ENCODE measurements around the gene KRI1.
"Not testable (repeated sequence)": the region's sequence is repeated elsewhere in the genome, so short reads cannot be mapped to it uniquely, and the experiment has no call there.

DNA sequence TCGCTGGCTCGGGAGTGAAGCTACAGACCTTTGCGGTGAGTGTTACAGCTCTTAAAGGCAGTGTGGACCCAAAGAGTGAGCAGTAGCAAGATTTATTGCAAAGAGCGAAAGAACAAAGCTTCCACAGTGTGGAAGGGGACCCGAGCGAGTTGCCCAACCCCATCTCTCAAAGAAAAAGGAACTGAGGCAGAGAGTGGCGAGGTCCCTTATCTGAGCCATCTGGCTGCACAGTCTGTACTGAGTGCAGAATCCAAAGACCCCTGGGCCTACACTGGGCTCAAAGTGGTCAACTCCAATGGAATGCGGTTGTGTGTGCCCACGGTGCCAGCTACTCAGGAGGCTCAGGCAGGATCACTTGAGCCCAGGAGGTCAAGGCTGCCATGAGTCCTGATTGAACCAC lies 26.8 kb downstream of the KRI1 start:
- TF ChIP-seq, protein P1, sequence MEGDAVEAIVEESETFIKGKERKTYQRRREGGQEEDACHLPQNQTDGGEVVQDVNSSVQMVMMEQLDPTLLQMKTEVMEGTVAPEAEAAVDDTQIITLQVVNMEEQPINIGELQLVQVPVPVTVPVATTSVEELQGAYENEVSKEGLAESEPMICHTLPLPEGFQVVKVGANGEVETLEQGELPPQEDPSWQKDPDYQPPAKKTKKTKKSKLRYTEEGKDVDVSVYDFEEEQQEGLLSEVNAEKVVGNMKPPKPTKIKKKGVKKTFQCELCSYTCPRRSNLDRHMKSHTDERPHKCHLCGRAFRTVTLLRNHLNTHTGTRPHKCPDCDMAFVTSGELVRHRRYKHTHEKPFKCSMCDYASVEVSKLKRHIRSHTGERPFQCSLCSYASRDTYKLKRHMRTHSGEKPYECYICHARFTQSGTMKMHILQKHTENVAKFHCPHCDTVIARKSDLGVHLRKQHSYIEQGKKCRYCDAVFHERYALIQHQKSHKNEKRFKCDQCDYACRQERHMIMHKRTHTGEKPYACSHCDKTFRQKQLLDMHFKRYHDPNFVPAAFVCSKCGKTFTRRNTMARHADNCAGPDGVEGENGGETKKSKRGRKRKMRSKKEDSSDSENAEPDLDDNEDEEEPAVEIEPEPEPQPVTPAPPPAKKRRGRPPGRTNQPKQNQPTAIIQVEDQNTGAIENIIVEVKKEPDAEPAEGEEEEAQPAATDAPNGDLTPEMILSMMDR (conservative IDR thresholded peaks at IDR 0.05): not testable (repeated sequence)
- not testable (repeated sequence) for TF ChIP-seq EZH2 (IDR thresholded peaks at IDR 0.05; ENCODE audit: low read depth)
